SK-N-SH (cell line): Measurements from ENCODE around the gene DCBLD1. TPM values are rescaled to one million over a fixed set of nuclear protein-coding genes. Genes with fewer than 3 reads are reported as not detected.

Experiments
- CTCF ChIA-PET: fragments of 300-600, 350-600 bp; formaldehyde crosslinking; extraction: SDS; loops from one replicate; lab custom pipeline; 2021; lab: Yijun Ruan, JAX
- POLR2A ChIA-PET: fragments of 350-600 bp; sonication (Branson Sonifier 250); formaldehyde crosslinking; extraction: SDS; loops from one replicate; lab custom pipeline; 2020; ENCODE audit warnings: antibody characterized with exemption, inconsistent platforms; lab: Yijun Ruan, JAX
- DNase-seq: peaks from one replicate; pipeline ENCODE4 v3.0.0; 2012
- H2AFZ ChIP-seq: fragments of 200-600 bp; sonication (generic); 2 replicates; pipeline ENCODE4 v1.8.1; 2016; ENCODE audit warnings: antibody characterized with exemption, mild to moderate bottlenecking, low read depth
- H3F3A ChIP-seq: fragments of 200-600 bp; sonication (generic); replicated peaks from 2 replicates; pipeline ENCODE3; 2016; ENCODE audit warnings: antibody characterized with exemption, mild to moderate bottlenecking; ENCODE audit not compliant: insufficient read depth
- H3K27ac ChIP-seq, 2 experiments: fragments of 200-500 bp in 1 of 2; fragments of 200-600 bp in 1 of 2; sonication (Bioruptor generic) in 1 of 2; sonication (generic), shearing (Covaris generic) in 1 of 2; 2 replicates each; pipeline versions ENCODE4 v1.5.1 to v1.6.1; 2014 to 2016; ENCODE audit warnings: low read depth in 2 of 2, inconsistent platforms in 1 of 2, low read length in 1 of 2, mild to moderate bottlenecking in 1 of 2, mixed read lengths in 1 of 2
- H3K27me3 ChIP-seq: fragments of 200-600 bp; sonication (generic), shearing (Covaris generic); 2 replicates; pipeline ENCODE4 v1.6.1; 2016; ENCODE audit warnings: mixed run types; ENCODE audit not compliant: insufficient read depth
- H3K36me3 ChIP-seq, 2 experiments: fragments of 200-500 bp in 1 of 2; fragments of 200-600 bp in 1 of 2; sonication (Bioruptor generic) in 1 of 2; sonication (generic) in 1 of 2; replicated peaks in 1 of 2; 2 replicates each; pipeline versions ENCODE3 to v1.5.1; 2014 to 2016; ENCODE audit warnings: low read length in 1 of 2, mild to moderate bottlenecking in 1 of 2; ENCODE audit not compliant: insufficient read depth in 2 of 2, control insufficient read depth in 1 of 2
- H3K4me1 ChIP-seq, 2 experiments: fragments of 200-500 bp in 1 of 2; fragments of 200-600 bp in 1 of 2; sonication (Bioruptor generic) in 1 of 2; sonication (generic), shearing (Covaris generic) in 1 of 2; 2 replicates each; pipeline versions ENCODE4 v1.5.1 to v1.6.1; 2014 to 2016; ENCODE audit warnings: low read depth in 1 of 2, low read length in 1 of 2, mixed run types in 1 of 2; ENCODE audit not compliant: insufficient read depth in 2 of 2, control insufficient read depth in 1 of 2
- H3K4me2 ChIP-seq: fragments of 200-600 bp; sonication (generic), shearing (Covaris generic); 2 replicates; pipeline ENCODE4 v1.6.1; 2017; ENCODE audit warnings: mixed run types
- H3K4me3 ChIP-seq, 2 experiments: fragments of 200-500 bp in 1 of 2; fragments of 200-600 bp in 1 of 2; sonication (Bioruptor generic) in 1 of 2; sonication (generic), shearing (Covaris generic) in 1 of 2; 2 replicates each; pipeline versions ENCODE4 v1.5.1 to v1.8.1; 2014 to 2016; ENCODE audit warnings: low read depth in 2 of 2, inconsistent platforms in 1 of 2, low read length in 1 of 2, mild to moderate bottlenecking in 1 of 2, mixed read lengths in 1 of 2, moderate library complexity in 1 of 2
- H3K79me2 ChIP-seq: fragments of 200-600 bp; sonication (generic); 2 replicates; pipeline ENCODE4 v1.8.1; 2017; ENCODE audit warnings: mild to moderate bottlenecking; ENCODE audit not compliant: insufficient read depth
- H3K9ac ChIP-seq: fragments of 200-600 bp; sonication (generic); 2 replicates; pipeline ENCODE4 v1.6.1; 2017; ENCODE audit warnings: mixed run types
- H3K9me2 ChIP-seq: fragments of 200-600 bp; sonication (generic); 2 replicates; pipeline ENCODE4 v1.6.1; 2017; ENCODE audit warnings: mixed run types
- H3K9me3 ChIP-seq: fragments of 200-600 bp; sonication (generic); 2 replicates; pipeline ENCODE4 v1.6.1; 2017; ENCODE audit warnings: mixed run types, mild to moderate bottlenecking, moderate library complexity
- H4K20me1 ChIP-seq: fragments of 200-600 bp; sonication (generic); 2 replicates; pipeline ENCODE4 v1.6.1; 2017; ENCODE audit warnings: mild to moderate bottlenecking, mixed run types; ENCODE audit not compliant: insufficient read depth
- ELF1 ChIP-seq: IDR thresholded peaks from 2 replicates; pipeline ENCODE4 v1.4.0; 2012
- EP300 ChIP-seq, 2 experiments: IDR thresholded peaks; 2 replicates each; pipeline versions ENCODE4 v1.4.0 to v1.6.1; 2012; ENCODE audit warnings: borderline replicate concordance in 1 of 2, low read depth in 1 of 2, low read length in 1 of 2
- FOSL2 ChIP-seq: IDR thresholded peaks from 2 replicates; pipeline ENCODE4 v1.4.0; 2012; ENCODE audit warnings: low read depth, mild to moderate bottlenecking, moderate library complexity, borderline replicate concordance
- FOXJ3 ChIP-seq: sonication (generic); formaldehyde crosslinking; IDR thresholded peaks from 2 replicates; pipeline ENCODE4 v1.5.1; 2020; ENCODE audit warnings: mild to moderate bottlenecking, missing genetic modification reagents
- FOXM1 ChIP-seq: IDR thresholded peaks from 2 replicates; pipeline ENCODE4 v1.4.0; 2012; ENCODE audit warnings: low read depth, mild to moderate bottlenecking
- MEF2A ChIP-seq: IDR thresholded peaks from 2 replicates; pipeline ENCODE4 v1.4.0; 2012; ENCODE audit warnings: low read depth, borderline replicate concordance
- POLR2AphosphoS5 ChIP-seq: IDR thresholded peaks from 2 replicates; pipeline ENCODE4 v1.6.1; 2012; ENCODE audit warnings: low read depth, low read length
- RFX5 ChIP-seq: IDR thresholded peaks from 2 replicates; pipeline ENCODE4 v1.6.1; 2012; ENCODE audit warnings: mild to moderate bottlenecking, improper control_type of control experiment, low read length
- SIN3A ChIP-seq: IDR thresholded peaks from 2 replicates; pipeline ENCODE4 v1.6.1; 2012; ENCODE audit warnings: low read depth, mild to moderate bottlenecking, low read length, moderate library complexity, borderline replicate concordance
- TAF1 ChIP-seq: IDR thresholded peaks from 2 replicates; pipeline ENCODE4 v1.6.1; 2012; ENCODE audit warnings: low read depth, mild to moderate bottlenecking, low read length, moderate library complexity, borderline replicate concordance
- YY1 ChIP-seq: IDR thresholded peaks from 2 replicates; pipeline ENCODE4 v1.4.0; 2012; ENCODE audit warnings: low read depth, mild to moderate bottlenecking
- WGBS: methylation state at CpG from one replicate; pipeline ENCODE4 v1.1.6; 2017; ENCODE audit warnings: low lambda C conversion rate; 5-methylcytosine and 5-hydroxymethylcytosine counted together
- polyA plus RNA-seq, 3 experiments: library from polyadenylated mRNA; depleted of rRNA; stranded (reverse); fragments of >200 nt; gene quantifications; 2 replicates each; pipeline ENCODE4 v1.2.3, GENCODE V29; 2012
- TF ChIP-seq, protein P1 (sequence below): fragments of 150-350 bp; IDR thresholded peaks from 2 replicates; pipeline ENCODE4 v1.6.1; 2017; ENCODE audit warnings: antibody characterized with exemption, low read length, low read depth, borderline replicate concordance
- TF ChIP-seq, protein P2 (sequence below): IDR thresholded peaks from 2 replicates; pipeline ENCODE4 v1.4.0; 2012; ENCODE audit warnings: low read depth, borderline replicate concordance
- TF ChIP-seq, protein P3 (sequence below): fragments of 200-600 bp; sonication (generic); IDR thresholded peaks from 2 replicates; pipeline ENCODE4 v1.6.1; 2017; ENCODE audit warnings: antibody characterized with exemption, mild to moderate bottlenecking, moderate library complexity
- TF ChIP-seq, protein P4 (sequence below): IDR thresholded peaks from 2 replicates; pipeline ENCODE4; 2012

DCBLD1 gene
- polyA plus RNA-seq, 1 of the 3 experiments (the other 2 are of a cell fraction) = 82.2 TPM

DNA sequence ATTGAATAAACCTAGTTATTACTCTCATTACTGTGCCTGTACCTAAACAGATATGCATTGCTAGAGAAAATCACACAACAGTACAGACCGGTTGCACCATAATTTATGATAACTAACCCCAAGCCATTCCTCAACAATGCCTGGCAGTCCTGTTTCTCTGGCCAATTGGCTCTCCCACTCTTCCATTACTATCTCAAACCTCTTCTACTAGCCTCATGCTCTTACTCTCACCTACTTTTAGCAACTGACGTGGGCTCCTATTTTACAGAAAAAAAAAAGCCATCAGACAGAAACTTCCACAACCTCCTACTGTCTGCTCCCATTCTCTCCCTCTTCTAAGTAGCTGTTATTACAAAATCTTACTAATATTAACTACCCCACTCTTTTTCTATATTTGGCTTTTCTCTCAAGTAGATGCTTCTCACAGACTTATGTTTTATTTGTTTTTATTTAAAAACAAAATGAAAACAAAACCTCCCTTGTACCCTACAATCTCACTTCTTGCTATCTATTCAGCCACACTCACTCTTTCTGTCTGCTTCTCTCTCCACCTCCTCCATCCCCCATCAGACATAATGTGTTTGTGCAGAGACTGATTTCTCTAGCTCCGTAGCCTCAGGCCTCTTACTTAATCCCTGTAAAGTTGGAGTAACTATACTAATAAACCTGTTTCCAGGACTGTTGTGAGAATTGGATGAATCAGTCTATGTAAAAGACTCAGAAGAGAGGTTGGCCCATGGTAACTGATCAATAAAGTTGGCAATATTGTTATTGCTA, 110.7 kb downstream of the DCBLD1 start:
- TF ChIP-seq, protein P1, sequence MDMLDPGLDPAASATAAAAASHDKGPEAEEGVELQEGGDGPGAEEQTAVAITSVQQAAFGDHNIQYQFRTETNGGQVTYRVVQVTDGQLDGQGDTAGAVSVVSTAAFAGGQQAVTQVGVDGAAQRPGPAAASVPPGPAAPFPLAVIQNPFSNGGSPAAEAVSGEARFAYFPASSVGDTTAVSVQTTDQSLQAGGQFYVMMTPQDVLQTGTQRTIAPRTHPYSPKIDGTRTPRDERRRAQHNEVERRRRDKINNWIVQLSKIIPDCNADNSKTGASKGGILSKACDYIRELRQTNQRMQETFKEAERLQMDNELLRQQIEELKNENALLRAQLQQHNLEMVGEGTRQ = no peak
- TF ChIP-seq FOSL2 (no peak), YY1 (no peak), ELF1 (no peak), SIN3A (no peak), RFX5 (no peak), MEF2A (no peak), EP300 (IDR thresholded peaks at IDR 0.05; ENCODE audit: borderline replicate concordance in 1 of 2, low read depth in 1 of 2, low read length in 1 of 2) (no peak), TAF1 (no peak), FOXM1 (no peak), POLR2AphosphoS5 (no peak), FOXJ3 (CRISPR knock-in tag) (no peak)
- TF ChIP-seq, protein P2, sequence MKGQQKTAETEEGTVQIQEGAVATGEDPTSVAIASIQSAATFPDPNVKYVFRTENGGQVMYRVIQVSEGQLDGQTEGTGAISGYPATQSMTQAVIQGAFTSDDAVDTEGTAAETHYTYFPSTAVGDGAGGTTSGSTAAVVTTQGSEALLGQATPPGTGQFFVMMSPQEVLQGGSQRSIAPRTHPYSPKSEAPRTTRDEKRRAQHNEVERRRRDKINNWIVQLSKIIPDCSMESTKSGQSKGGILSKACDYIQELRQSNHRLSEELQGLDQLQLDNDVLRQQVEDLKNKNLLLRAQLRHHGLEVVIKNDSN = no peak
- TF ChIP-seq, protein P3, sequence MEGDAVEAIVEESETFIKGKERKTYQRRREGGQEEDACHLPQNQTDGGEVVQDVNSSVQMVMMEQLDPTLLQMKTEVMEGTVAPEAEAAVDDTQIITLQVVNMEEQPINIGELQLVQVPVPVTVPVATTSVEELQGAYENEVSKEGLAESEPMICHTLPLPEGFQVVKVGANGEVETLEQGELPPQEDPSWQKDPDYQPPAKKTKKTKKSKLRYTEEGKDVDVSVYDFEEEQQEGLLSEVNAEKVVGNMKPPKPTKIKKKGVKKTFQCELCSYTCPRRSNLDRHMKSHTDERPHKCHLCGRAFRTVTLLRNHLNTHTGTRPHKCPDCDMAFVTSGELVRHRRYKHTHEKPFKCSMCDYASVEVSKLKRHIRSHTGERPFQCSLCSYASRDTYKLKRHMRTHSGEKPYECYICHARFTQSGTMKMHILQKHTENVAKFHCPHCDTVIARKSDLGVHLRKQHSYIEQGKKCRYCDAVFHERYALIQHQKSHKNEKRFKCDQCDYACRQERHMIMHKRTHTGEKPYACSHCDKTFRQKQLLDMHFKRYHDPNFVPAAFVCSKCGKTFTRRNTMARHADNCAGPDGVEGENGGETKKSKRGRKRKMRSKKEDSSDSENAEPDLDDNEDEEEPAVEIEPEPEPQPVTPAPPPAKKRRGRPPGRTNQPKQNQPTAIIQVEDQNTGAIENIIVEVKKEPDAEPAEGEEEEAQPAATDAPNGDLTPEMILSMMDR = no peak
- TF ChIP-seq, protein P4, sequence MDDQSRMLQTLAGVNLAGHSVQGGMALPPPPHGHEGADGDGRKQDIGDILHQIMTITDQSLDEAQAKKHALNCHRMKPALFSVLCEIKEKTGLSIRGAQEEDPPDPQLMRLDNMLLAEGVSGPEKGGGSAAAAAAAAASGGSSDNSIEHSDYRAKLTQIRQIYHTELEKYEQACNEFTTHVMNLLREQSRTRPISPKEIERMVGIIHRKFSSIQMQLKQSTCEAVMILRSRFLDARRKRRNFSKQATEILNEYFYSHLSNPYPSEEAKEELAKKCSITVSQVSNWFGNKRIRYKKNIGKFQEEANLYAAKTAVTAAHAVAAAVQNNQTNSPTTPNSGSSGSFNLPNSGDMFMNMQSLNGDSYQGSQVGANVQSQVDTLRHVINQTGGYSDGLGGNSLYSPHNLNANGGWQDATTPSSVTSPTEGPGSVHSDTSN = no peak
- peaks cover 4% of the 10 kb centered on the region for H3F3A ChIP-seq
- peaks cover 18 to 56% of the 10 kb centered on the region in 2 experiments for H3K36me3 ChIP-seq
- WGBS = 64% methylated on average over 3 of the region's 3 CpGs
- peaks cover 98% of the 10 kb centered on the region for H3K79me2 ChIP-seq
- no peak for DNase-seq
- no peaks in the 10 kb centered on the region for H3K9me3 ChIP-seq
- no peak overlapping the region for H3K4me2 ChIP-seq
- POLR2A ChIA-PET = no interaction called here
- H2AFZ ChIP-seq = no peak overlapping the region
- H3K27ac ChIP-seq = no peak overlapping the region
- no peak overlapping the region for H3K9ac ChIP-seq
- no peaks in the 10 kb centered on the region for H3K27me3 ChIP-seq
- no peaks in the 10 kb centered on the region for H3K9me2 ChIP-seq
- CTCF ChIA-PET = interaction anchor here (0.9 to 1.6 kb wide), 2 partner anchors 17 to 143 kb away, joined by 3 to 6 read pairs; no protein-coding TSS in a partner anchor
- H3K4me3 ChIP-seq = no peak overlapping the region
- peaks cover 53% of the 10 kb centered on the region for H4K20me1 ChIP-seq
- no peaks in the 10 kb centered on the region for H3K4me1 ChIP-seq
